Skeletal muscle satellite cell (primary cell): ENCODE measurements around the gene FRMD4A.

Experiments
- H3K27me3 ChIP-seq: 2 replicates; pipeline ENCODE4 v1.7.0; 2013; ENCODE audit warnings: low read length; ENCODE audit not compliant: control insufficient read depth, insufficient read depth
- H3K36me3 ChIP-seq: 2 replicates; pipeline ENCODE4 v1.7.0; 2013; ENCODE audit warnings: mild to moderate bottlenecking, control low read depth, low read length; ENCODE audit not compliant: insufficient read depth
- H3K4me1 ChIP-seq: 2 replicates; pipeline ENCODE4 v1.7.0; 2013; ENCODE audit warnings: low read length; ENCODE audit not compliant: control insufficient read depth, insufficient read depth
- H3K4me2 ChIP-seq: 2 replicates; pipeline ENCODE4 v1.7.0; 2013; ENCODE audit warnings: mild to moderate bottlenecking, low read length
- H3K4me3 ChIP-seq: 2 replicates; pipeline ENCODE4 v1.7.0; 2013; ENCODE audit warnings: low read length
- H3K9ac ChIP-seq: 2 replicates; pipeline ENCODE4 v1.7.0; 2013; ENCODE audit warnings: mild to moderate bottlenecking, low read depth, low read length, moderate library complexity
- H3K9me3 ChIP-seq: replicated peaks from 2 replicates; pipeline ENCODE4 v1.7.0; 2013; ENCODE audit warnings: mild to moderate bottlenecking, control low read depth, low read length

The FRMD4A gene

DNA sequence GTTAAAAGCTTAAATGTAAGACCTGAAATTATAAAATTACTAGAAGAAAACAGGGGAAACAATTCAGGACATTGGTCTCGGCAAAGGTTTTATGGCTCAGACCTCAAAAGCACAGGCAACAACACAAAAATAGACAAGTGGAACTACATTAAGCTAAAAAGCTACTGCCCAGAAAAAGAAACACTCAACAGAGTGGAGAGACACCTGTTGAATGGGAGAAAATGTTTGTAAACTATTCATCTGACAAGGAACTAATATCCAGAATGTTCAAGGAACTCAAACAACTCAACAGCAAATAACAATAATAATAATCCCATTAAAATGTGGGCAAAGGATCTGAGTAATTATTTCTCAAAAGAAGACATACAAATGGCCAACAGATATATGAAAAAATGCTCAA is 170.4 kb downstream of the FRMD4A start:
- no peak overlapping the region for H3K4me3 ChIP-seq
- no peak overlapping the region for H3K9ac ChIP-seq
- no peaks in the 10 kb centered on the region for H3K36me3 ChIP-seq
- no peak overlapping the region for H3K4me2 ChIP-seq
- no peaks in the 10 kb centered on the region for H3K9me3 ChIP-seq
- H3K27me3 ChIP-seq: peaks cover 60% of the 10 kb centered on the region
- H3K4me1 ChIP-seq: no peaks in the 10 kb centered on the region

GRCh38 chr10:14158575-14158974 is 172.1 kb downstream of the FRMD4A start:
- H3K4me3 ChIP-seq: no peak overlapping the region
- H3K9ac ChIP-seq: no peak overlapping the region
- H3K9me3 ChIP-seq: no peaks in the 10 kb centered on the region
- no peaks in the 10 kb centered on the region for H3K4me1 ChIP-seq
- H3K36me3 ChIP-seq: no peaks in the 10 kb centered on the region
- peaks cover 55% of the 10 kb centered on the region for H3K27me3 ChIP-seq
- H3K4me2 ChIP-seq: no peak overlapping the region

DNA sequence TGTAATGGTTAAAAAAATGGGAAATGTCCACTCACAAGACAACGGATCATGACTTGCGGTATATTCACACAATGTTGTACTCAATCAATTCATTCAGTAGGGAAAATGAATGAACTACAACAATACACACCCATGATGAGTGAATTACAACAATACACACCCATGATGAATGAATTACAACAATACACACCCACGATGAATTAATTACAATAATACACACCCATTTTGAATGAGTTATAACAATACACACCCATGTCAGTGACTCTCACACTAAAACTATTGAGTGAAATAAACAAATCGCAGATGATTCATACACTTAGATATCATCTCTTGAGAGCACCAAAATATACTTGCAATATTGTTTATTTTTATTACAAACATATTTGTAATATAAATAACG is 174.6 kb downstream of the FRMD4A start:
- H3K4me3 ChIP-seq: no peak overlapping the region
- H3K9me3 ChIP-seq: no peaks in the 10 kb centered on the region
- no peak overlapping the region for H3K9ac ChIP-seq
- no peaks in the 10 kb centered on the region for H3K4me1 ChIP-seq
- H3K4me2 ChIP-seq: no peak overlapping the region
- H3K36me3 ChIP-seq: no peaks in the 10 kb centered on the region
- peaks cover 39% of the 10 kb centered on the region for H3K27me3 ChIP-seq

DNA sequence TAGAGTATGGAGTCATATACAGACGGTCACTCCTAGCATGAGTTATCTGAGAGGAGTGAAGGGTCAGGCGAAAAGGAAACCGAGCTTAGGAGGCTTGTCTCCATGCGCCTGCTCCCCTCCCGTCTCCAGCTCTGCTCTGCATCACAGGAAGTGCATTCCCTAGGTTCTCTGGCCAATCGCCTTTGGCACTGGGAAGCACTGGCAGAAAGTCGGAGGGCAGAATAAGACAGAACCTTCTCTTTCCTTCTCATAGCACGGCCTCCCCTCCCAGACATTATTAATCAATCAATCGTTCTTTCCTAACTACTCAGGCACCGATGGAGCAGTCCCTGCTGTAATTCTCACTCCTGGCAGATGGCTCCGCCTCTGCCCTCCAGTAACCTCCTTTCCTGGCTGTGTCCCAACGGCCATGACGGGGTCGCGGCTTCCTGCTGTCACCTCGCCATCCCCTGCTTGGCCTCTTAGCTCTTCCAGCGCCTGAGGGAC is 177.1 kb downstream of the FRMD4A start:
- peak overlapping the region; percentile 35 for H3K4me3 ChIP-seq
- H3K9me3 ChIP-seq: no peaks in the 10 kb centered on the region
- no peak overlapping the region for H3K9ac ChIP-seq
- H3K4me1 ChIP-seq: no peaks in the 10 kb centered on the region
- no peaks in the 10 kb centered on the region for H3K36me3 ChIP-seq
- H3K27me3 ChIP-seq: peaks cover 46% of the 10 kb centered on the region
- H3K4me2 ChIP-seq: peak overlapping the region; percentile 60

DNA sequence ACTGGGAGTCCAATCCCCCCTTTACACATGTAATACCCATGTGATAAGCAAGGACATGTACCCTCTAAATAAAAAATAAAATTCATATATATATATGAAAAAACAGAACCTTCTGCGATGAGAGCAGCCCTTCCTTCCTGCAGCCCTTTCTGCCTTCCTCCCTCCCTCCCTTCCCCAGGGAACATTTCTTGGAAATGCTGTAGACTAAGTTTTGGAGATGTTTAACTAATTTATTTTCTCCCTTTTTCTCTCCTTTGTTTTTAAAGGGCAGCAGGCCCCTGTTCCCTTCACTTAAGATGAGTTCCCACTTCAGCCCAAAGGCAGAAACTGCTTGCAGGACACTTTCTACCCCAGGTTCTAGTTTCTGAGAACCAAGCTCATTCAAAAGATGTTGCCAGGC is 179.2 kb downstream of the FRMD4A start:
- no peak overlapping the region for H3K9ac ChIP-seq
- H3K36me3 ChIP-seq: no peaks in the 10 kb centered on the region
- H3K4me1 ChIP-seq: peaks cover under 1% of the 10 kb centered on the region
- no peak overlapping the region for H3K4me2 ChIP-seq
- H3K4me3 ChIP-seq: no peak overlapping the region
- peaks cover 32% of the 10 kb centered on the region for H3K27me3 ChIP-seq
- H3K9me3 ChIP-seq: no peaks in the 10 kb centered on the region

DNA sequence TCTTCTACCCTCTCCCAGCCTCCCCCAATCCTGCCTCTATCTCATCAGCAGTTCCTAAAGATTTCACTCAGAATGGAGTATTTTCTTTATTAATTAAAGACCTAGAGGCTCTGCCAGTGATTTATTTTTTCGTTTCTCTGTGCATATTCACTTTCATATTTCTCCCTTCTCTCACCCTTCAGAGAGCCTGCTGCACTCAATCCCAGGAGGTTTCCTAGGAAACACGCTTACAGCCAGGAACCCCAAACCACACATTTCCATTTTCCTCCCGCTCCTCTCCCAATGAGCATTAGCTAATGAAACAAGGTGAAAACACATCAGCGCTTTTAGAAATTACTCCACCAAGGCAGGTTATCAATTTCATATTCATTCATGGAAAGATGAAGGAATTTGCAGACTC is 180.2 kb downstream of the FRMD4A start:
- Histone ChIP-seq H3K27me3 (peaks cover 31% of the 10 kb centered on the region), H3K4me3 (no peak overlapping the region), H3K9me3 (no peaks in the 10 kb centered on the region), H3K36me3 (no peaks in the 10 kb centered on the region), H3K4me2 (no peak overlapping the region), H3K4me1 (peaks cover 5% of the 10 kb centered on the region), H3K9ac (no peak overlapping the region)

- no peak overlapping the region for H3K9ac ChIP-seq
- peaks cover 48% of the 10 kb centered on the region for H3K27me3 ChIP-seq
These were observed 184.2 kb downstream of the FRMD4A start for GRCh38 chr10:14146501-14146900.

DNA sequence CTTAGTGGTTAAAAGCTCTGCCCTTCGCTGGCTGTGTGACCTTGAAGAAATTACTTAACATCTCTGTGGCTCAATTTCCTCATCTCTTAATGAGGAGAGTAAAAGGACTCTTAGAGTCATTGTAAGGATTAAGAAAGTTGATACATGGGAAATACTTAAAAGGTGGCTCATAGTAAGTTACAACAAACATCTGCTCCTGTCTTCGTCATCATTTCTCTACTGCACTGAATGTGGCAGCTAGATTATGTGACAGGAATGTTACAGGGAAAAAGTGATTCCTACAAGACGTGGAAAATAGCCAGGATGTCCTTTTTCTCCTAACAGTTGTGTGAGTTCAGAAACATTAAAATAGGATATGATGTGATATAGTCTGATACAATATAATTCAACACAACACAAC is 184.7 kb downstream of the FRMD4A start:
- Histone ChIP-seq H3K9me3 (no peaks in the 10 kb centered on the region), H3K4me3 (no peak overlapping the region), H3K27me3 (peaks cover 50% of the 10 kb centered on the region), H3K4me1 (peaks cover 5% of the 10 kb centered on the region), H3K4me2 (no peak overlapping the region), H3K9ac (no peak overlapping the region), H3K36me3 (no peaks in the 10 kb centered on the region)

More at GRCh38 chr10:14146501-14146900, 184.2 kb downstream of the FRMD4A start:
- Histone ChIP-seq H3K4me2 (no peak overlapping the region), H3K4me3 (no peak overlapping the region), H3K9me3 (no peaks in the 10 kb centered on the region), H3K36me3 (no peaks in the 10 kb centered on the region), H3K4me1 (peaks cover 5% of the 10 kb centered on the region)

DNA sequence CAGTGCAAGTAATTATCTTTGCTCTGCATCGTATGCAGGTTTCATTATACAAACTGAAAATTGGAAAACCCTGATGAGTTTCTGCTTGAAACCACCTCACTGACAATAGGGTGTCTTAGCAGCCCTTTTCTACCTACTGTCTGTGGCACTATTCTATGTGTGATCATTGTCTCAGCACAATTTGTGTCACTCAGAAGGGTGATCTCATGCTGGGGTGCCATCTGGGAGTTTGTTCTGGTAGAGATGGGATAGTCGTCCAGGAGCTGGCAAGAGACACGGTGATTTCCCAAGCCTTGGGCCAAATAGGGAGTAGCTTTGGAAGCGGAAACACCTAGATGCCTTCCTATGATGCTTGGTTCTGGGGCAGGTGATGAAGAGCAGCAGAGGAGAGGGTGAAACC is 186.3 kb downstream of the FRMD4A start:
- H3K9ac ChIP-seq: no peak overlapping the region
- H3K4me2 ChIP-seq: no peak overlapping the region
- no peaks in the 10 kb centered on the region for H3K36me3 ChIP-seq
- H3K27me3 ChIP-seq: peaks cover 50% of the 10 kb centered on the region
- no peaks in the 10 kb centered on the region for H3K9me3 ChIP-seq
- no peak overlapping the region for H3K4me3 ChIP-seq
- peaks cover 5% of the 10 kb centered on the region for H3K4me1 ChIP-seq

DNA sequence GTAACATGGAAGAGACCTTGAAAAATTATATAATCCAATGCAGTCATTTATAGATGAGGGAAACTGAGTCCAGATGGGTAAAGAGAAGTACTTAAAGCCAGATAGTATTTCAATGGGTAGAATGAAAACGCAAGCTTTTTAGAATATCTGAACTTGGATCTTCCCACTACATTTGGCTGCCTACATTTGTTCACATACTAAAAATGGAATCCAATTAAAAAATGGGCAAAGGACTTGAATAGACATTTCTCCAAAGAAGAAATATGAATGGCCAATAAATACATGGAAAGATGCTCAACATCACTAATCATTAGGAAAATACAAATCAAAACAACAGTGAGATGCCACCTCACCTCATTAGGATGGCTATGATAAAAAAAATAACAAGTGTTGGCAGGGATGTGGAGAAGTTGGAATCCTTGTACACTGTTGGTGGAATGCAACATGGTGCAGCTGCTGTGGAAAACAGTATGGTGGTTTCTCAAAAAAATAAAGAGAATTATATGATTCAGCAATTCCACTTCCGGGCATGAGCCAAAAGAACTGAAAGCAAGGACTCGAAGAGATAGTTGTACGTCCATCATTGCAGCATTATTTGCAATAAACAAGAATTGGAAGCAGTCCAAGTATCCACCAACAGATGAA is 188.0 kb downstream of the FRMD4A start:
- H3K4me3 ChIP-seq: no peak overlapping the region
- peaks cover 5% of the 10 kb centered on the region for H3K4me1 ChIP-seq
- H3K9me3 ChIP-seq: no peaks in the 10 kb centered on the region
- H3K27me3 ChIP-seq: peaks cover 49% of the 10 kb centered on the region
- H3K9ac ChIP-seq: no peak overlapping the region
- H3K36me3 ChIP-seq: no peaks in the 10 kb centered on the region
- H3K4me2 ChIP-seq: no peak overlapping the region

DNA sequence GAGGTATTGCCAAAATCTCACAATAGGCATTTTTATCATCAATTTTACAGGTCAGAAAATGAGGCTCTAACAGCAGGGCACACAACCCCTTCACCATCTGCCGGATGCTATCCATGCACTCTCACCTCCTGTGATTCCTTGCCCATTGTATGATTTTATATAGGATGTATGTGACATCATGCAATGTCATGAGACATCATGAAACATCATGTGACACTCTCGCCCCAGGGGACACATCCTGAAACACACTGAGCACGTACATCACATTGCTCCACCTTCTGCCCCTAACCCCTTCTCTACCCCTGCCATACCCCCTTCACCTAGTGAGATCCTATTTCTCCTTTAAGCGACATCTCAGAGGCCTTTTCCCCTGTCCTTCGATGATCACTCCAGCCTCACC is 189.4 kb downstream of the FRMD4A start:
- peaks cover 2% of the 10 kb centered on the region for H3K4me1 ChIP-seq

GRCh38 chr10:14137391-14137790 is 193.3 kb downstream of the FRMD4A start:
- Histone ChIP-seq H3K4me2 (no peak overlapping the region), H3K9ac (no peak overlapping the region), H3K9me3 (no peaks in the 10 kb centered on the region), H3K4me1 (no peaks in the 10 kb centered on the region), H3K27me3 (peaks cover 70% of the 10 kb centered on the region), H3K36me3 (no peaks in the 10 kb centered on the region), H3K4me3 (no peak overlapping the region)

More for the DNA sequence above, 189.4 kb downstream of the FRMD4A start:
- Histone ChIP-seq H3K4me3 (no peak overlapping the region), H3K27me3 (peaks cover 58% of the 10 kb centered on the region), H3K9me3 (no peaks in the 10 kb centered on the region), H3K4me2 (no peak overlapping the region), H3K36me3 (no peaks in the 10 kb centered on the region), H3K9ac (no peak overlapping the region)
